HEK293 (cell line): Measurements from ENCODE around the gene SCN8A.

Source experiments
- CTCF ChIA-PET: fragments of 350-600 bp; formaldehyde crosslinking; extraction: SDS; loops from one replicate; lab custom pipeline; 2021; ENCODE audit warnings: antibody characterized with exemption; lab: Yijun Ruan, JAX
- POLR2A ChIA-PET: fragments of 300-600 bp; formaldehyde crosslinking; extraction: SDS; loops from one replicate; lab custom pipeline; 2020; ENCODE audit warnings: antibody characterized with exemption, inconsistent platforms; lab: Yijun Ruan, JAX
- H3K27ac ChIP-seq: fragments of 200-500 bp; sonication (Bioruptor generic); 2 replicates; pipeline ENCODE4 v1.5.1; 2014; ENCODE audit warnings: low read depth, low read length, control low read depth, inconsistent platforms; ENCODE audit errors: extremely low read depth
- H3K36me3 ChIP-seq, 2 experiments: fragments of 200-500 bp in 1 of 2; sonication (Bioruptor generic) in 1 of 2; 1 replicate in 1 of 2; 2 replicates in 1 of 2; pipeline ENCODE4 v1.5.1; 2014 to 2017; ENCODE audit warnings: inconsistent platforms in 2 of 2, low read length in 2 of 2; ENCODE audit not compliant: control insufficient read depth in 2 of 2, insufficient read depth in 1 of 2
- H3K4me1 ChIP-seq: fragments of 200-500 bp; sonication (Bioruptor generic); 2 replicates; pipeline ENCODE4 v1.5.1; 2014; ENCODE audit warnings: mild to moderate bottlenecking, low read length, inconsistent platforms; ENCODE audit not compliant: control insufficient read depth, insufficient read depth
- H3K4me3 ChIP-seq: 2 replicates; pipeline ENCODE4 v1.5.1; 2011; ENCODE audit warnings: low read depth, mild to moderate bottlenecking, control low read depth, low read length, moderate library complexity
- H3K9me3 ChIP-seq: fragments of 200-500 bp; sonication (Bioruptor generic); 2 replicates; pipeline ENCODE4 v1.5.1; 2014; ENCODE audit warnings: low read depth, low read length, inconsistent platforms; ENCODE audit not compliant: control insufficient read depth, insufficient read depth
- BCL11B ChIP-seq: fragments of 450-650 bp; formaldehyde crosslinking; IDR thresholded peaks from 2 replicates; pipeline ENCODE4 v1.5.1; 2016; ENCODE audit warnings: low read depth, missing biosample characterization, missing genetic modification characterization
- GLI2 ChIP-seq: fragments of 450-650 bp; formaldehyde crosslinking; IDR thresholded peaks from 2 replicates; pipeline ENCODE4; 2017; ENCODE audit warnings: missing biosample characterization, missing genetic modification characterization, low read depth, borderline replicate concordance
- GLIS1 ChIP-seq: fragments of 450-650 bp; formaldehyde crosslinking; IDR thresholded peaks from 2 replicates; pipeline ENCODE4 v1.5.1; 2016; ENCODE audit warnings: missing biosample characterization, missing genetic modification characterization
- KLF10 ChIP-seq: fragments of 450-650 bp; IDR thresholded peaks from 2 replicates; pipeline ENCODE4 v1.5.1; 2018; ENCODE audit warnings: missing biosample characterization, mild to moderate bottlenecking, missing genetic modification characterization
- KLF9 ChIP-seq: fragments of 450-650 bp; formaldehyde crosslinking; IDR thresholded peaks from 2 replicates; pipeline ENCODE4 v1.5.1; 2016; ENCODE audit warnings: missing biosample characterization, missing genetic modification characterization, low read depth
- SALL2 ChIP-seq: fragments of 450-650 bp; formaldehyde crosslinking; IDR thresholded peaks from 2 replicates; pipeline ENCODE4 v1.5.0; 2017; ENCODE audit warnings: missing biosample characterization, mild to moderate bottlenecking, missing genetic modification characterization, borderline replicate concordance
- ZBTB17 ChIP-seq: fragments of 450-650 bp; formaldehyde crosslinking; IDR thresholded peaks from 2 replicates; pipeline ENCODE4 v1.5.1; 2016; ENCODE audit warnings: missing biosample characterization, missing genetic modification characterization
- ZEB2 ChIP-seq: fragments of 450-650 bp; formaldehyde crosslinking; IDR thresholded peaks from 2 replicates; pipeline ENCODE4 v1.5.1; 2016; ENCODE audit warnings: missing biosample characterization, missing genetic modification characterization
- ZNF202 ChIP-seq: fragments of 450-650 bp; formaldehyde crosslinking; IDR thresholded peaks from 2 replicates; pipeline ENCODE4 v1.5.1; 2016; ENCODE audit warnings: missing biosample characterization, missing genetic modification characterization, borderline replicate concordance
- ZNF214 ChIP-seq: fragments of 450-650 bp; formaldehyde crosslinking; IDR thresholded peaks from 2 replicates; pipeline ENCODE4 v1.5.1; 2017; ENCODE audit warnings: missing biosample characterization, mild to moderate bottlenecking, missing genetic modification characterization, borderline replicate concordance
- ZNF274 ChIP-seq, 2 experiments: fragments of 200-500 bp in 1 of 2; fragments of 450-650 bp in 1 of 2; sonication (Bioruptor generic) in 1 of 2; formaldehyde crosslinking in 1 of 2; IDR thresholded peaks; 2 replicates each; pipeline versions ENCODE4 v1.5.1 to v1.6.1; 2014 to 2016; ENCODE audit warnings: borderline replicate concordance in 1 of 2, inconsistent platforms in 1 of 2, low read length in 1 of 2, missing biosample characterization in 1 of 2, missing genetic modification characterization in 1 of 2
- ZNF324 ChIP-seq: fragments of 450-650 bp; formaldehyde crosslinking; IDR thresholded peaks from 2 replicates; pipeline ENCODE4 v1.5.1; 2016; ENCODE audit warnings: missing biosample characterization, missing genetic modification characterization
- ZNF350 ChIP-seq: fragments of 450-650 bp; formaldehyde crosslinking; IDR thresholded peaks from 2 replicates; pipeline ENCODE4 v1.5.0; 2017; ENCODE audit warnings: missing biosample characterization, mild to moderate bottlenecking, missing genetic modification characterization
- ZNF610 ChIP-seq: fragments of 450-650 bp; formaldehyde crosslinking; IDR thresholded peaks from 2 replicates; pipeline ENCODE4 v1.5.1; 2016; ENCODE audit warnings: missing biosample characterization, missing genetic modification characterization, borderline replicate concordance
- ZNF624 ChIP-seq: fragments of 450-650 bp; formaldehyde crosslinking; IDR thresholded peaks from 2 replicates; pipeline ENCODE4 v1.5.1; 2017; ENCODE audit warnings: missing biosample characterization, missing genetic modification characterization
- ZNF660 ChIP-seq: fragments of 450-650 bp; IDR thresholded peaks from 2 replicates; pipeline ENCODE4 v1.5.1; 2018; ENCODE audit warnings: missing biosample characterization, mild to moderate bottlenecking, missing genetic modification characterization
- ZNF791 ChIP-seq: fragments of 450-650 bp; formaldehyde crosslinking; IDR thresholded peaks from 2 replicates; pipeline ENCODE4 v1.5.1; 2016; ENCODE audit warnings: missing biosample characterization, missing genetic modification characterization
- TF ChIP-seq, protein P1 (sequence below): fragments of 450-650 bp; formaldehyde crosslinking; IDR thresholded peaks from 2 replicates; pipeline ENCODE4 v1.5.1; 2016; ENCODE audit warnings: missing biosample characterization, missing genetic modification characterization, borderline replicate concordance
- TF ChIP-seq, protein P2 (sequence below): fragments of 450-650 bp; formaldehyde crosslinking; IDR thresholded peaks from 2 replicates; pipeline ENCODE4 v1.5.1; 2016; ENCODE audit warnings: missing biosample characterization, missing genetic modification characterization
- TF ChIP-seq, protein P3 (sequence below): fragments of 450-650 bp; formaldehyde crosslinking; IDR thresholded peaks from 2 replicates; pipeline ENCODE4 v1.5.1; 2016; ENCODE audit warnings: missing biosample characterization, missing genetic modification characterization, borderline replicate concordance

SCN8A gene

GRCh38 chr12:51693569-51693968 lies 102.5 kb downstream of the SCN8A start:
- POLR2A ChIA-PET = no interaction called here

DNA sequence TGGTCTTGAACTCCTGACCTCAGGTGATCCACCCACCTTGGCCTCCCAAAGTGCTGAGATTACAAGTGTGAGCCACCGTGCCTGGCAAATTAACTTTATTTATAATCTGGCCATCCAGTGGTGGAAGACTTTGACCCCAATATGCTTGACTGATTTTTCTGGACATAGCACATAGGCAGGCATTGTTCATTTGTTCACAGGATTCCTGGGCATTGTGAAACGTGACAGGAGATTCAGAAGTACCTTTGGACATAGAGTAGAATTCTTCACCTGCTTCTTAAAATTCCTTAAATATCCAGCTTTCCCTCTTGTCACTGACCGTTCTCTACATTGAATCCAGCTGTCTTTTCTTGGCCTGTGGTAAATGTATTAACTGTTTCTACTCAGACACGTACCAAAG lies 103.1 kb downstream of the SCN8A start:
- Histone ChIP-seq H3K4me1 (no peaks in the 10 kb centered on the region), H3K4me3 (no peak overlapping the region), H3K36me3 (no peaks in the 10 kb centered on the region), H3K27ac (no peak overlapping the region), H3K9me3 (no peaks in the 10 kb centered on the region)
- TF ChIP-seq, protein P1, sequence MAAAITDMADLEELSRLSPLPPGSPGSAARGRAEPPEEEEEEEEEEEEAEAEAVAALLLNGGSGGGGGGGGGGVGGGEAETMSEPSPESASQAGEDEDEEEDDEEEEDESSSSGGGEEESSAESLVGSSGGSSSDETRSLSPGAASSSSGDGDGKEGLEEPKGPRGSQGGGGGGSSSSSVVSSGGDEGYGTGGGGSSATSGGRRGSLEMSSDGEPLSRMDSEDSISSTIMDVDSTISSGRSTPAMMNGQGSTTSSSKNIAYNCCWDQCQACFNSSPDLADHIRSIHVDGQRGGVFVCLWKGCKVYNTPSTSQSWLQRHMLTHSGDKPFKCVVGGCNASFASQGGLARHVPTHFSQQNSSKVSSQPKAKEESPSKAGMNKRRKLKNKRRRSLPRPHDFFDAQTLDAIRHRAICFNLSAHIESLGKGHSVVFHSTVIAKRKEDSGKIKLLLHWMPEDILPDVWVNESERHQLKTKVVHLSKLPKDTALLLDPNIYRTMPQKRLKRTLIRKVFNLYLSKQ = no peak
- TF ChIP-seq GLIS1 (tag by site-specific recombination) (no peak), ZNF202 (no peak), ZEB2 (tag by site-specific recombination) (no peak), ZNF610 (tag by site-specific recombination) (no peak), KLF10 (tag by site-specific recombination) (no peak), ZBTB17 (tag by site-specific recombination) (no peak), SALL2 (no peak), ZNF324 (tag by site-specific recombination) (no peak), ZNF274 (IDR thresholded peaks at IDR 0.05; ENCODE audit: low read length) (no peak), ZNF274 (tag by site-specific recombination; IDR thresholded peaks at IDR 0.05; ENCODE audit: borderline replicate concordance) (no peak), ZNF660 (no peak)
- CTCF ChIA-PET = no interaction called here
- POLR2A ChIA-PET = no interaction called here

More at GRCh38 chr12:51693569-51693968, 102.5 kb downstream of the SCN8A start:
- no peaks in the 10 kb centered on the region for H3K9me3 ChIP-seq
- no peak for TF ChIP-seq BCL11B (tag by site-specific recombination)
- TF ChIP-seq, protein P2, sequence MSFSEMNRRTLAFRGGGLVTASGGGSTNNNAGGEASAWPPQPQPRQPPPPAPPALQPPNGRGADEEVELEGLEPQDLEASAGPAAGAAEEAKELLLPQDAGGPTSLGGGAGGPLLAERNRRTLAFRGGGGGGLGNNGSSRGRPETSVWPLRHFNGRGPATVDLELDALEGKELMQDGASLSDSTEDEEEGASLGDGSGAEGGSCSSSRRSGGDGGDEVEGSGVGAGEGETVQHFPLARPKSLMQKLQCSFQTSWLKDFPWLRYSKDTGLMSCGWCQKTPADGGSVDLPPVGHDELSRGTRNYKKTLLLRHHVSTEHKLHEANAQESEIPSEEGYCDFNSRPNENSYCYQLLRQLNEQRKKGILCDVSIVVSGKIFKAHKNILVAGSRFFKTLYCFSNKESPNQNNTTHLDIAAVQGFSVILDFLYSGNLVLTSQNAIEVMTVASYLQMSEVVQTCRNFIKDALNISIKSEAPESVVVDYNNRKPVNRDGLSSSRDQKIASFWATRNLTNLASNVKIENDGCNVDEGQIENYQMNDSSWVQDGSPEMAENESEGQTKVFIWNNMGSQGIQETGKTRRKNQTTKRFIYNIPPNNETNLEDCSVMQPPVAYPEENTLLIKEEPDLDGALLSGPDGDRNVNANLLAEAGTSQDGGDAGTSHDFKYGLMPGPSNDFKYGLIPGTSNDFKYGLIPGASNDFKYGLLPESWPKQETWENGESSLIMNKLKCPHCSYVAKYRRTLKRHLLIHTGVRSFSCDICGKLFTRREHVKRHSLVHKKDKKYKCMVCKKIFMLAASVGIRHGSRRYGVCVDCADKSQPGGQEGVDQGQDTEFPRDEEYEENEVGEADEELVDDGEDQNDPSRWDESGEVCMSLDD = no peak
- TF ChIP-seq ZNF214 (tag by site-specific recombination) = no peak
- no peak for TF ChIP-seq KLF9 (tag by site-specific recombination)
- TF ChIP-seq ZNF624 = no peak
- TF ChIP-seq, protein P3, sequence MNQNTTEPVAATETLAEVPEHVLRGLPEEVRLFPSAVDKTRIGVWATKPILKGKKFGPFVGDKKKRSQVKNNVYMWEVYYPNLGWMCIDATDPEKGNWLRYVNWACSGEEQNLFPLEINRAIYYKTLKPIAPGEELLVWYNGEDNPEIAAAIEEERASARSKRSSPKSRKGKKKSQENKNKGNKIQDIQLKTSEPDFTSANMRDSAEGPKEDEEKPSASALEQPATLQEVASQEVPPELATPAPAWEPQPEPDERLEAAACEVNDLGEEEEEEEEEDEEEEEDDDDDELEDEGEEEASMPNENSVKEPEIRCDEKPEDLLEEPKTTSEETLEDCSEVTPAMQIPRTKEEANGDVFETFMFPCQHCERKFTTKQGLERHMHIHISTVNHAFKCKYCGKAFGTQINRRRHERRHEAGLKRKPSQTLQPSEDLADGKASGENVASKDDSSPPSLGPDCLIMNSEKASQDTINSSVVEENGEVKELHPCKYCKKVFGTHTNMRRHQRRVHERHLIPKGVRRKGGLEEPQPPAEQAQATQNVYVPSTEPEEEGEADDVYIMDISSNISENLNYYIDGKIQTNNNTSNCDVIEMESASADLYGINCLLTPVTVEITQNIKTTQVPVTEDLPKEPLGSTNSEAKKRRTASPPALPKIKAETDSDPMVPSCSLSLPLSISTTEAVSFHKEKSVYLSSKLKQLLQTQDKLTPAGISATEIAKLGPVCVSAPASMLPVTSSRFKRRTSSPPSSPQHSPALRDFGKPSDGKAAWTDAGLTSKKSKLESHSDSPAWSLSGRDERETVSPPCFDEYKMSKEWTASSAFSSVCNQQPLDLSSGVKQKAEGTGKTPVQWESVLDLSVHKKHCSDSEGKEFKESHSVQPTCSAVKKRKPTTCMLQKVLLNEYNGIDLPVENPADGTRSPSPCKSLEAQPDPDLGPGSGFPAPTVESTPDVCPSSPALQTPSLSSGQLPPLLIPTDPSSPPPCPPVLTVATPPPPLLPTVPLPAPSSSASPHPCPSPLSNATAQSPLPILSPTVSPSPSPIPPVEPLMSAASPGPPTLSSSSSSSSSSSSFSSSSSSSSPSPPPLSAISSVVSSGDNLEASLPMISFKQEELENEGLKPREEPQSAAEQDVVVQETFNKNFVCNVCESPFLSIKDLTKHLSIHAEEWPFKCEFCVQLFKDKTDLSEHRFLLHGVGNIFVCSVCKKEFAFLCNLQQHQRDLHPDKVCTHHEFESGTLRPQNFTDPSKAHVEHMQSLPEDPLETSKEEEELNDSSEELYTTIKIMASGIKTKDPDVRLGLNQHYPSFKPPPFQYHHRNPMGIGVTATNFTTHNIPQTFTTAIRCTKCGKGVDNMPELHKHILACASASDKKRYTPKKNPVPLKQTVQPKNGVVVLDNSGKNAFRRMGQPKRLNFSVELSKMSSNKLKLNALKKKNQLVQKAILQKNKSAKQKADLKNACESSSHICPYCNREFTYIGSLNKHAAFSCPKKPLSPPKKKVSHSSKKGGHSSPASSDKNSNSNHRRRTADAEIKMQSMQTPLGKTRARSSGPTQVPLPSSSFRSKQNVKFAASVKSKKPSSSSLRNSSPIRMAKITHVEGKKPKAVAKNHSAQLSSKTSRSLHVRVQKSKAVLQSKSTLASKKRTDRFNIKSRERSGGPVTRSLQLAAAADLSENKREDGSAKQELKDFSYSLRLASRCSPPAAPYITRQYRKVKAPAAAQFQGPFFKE (tag by site-specific recombination) = no peak
- TF ChIP-seq ZNF791 (tag by site-specific recombination) = no peak
- TF ChIP-seq GLI2 (tag by site-specific recombination) = no peak
- TF ChIP-seq ZNF350 (tag by site-specific recombination) = no peak
- TF ChIP-seq, all 188 proteins: peak for 0
- Histone ChIP-seq H3K27ac (no peak overlapping the region), H3K4me1 (no peaks in the 10 kb centered on the region), H3K4me3 (no peak overlapping the region), H3K36me3 (no peaks in the 10 kb centered on the region)
- CTCF ChIA-PET = no interaction called here
